Transverse colon (tissue), 4 donors: ENCODE measurements around the gene HLA-G. TPM values are rescaled to one million over a fixed set of nuclear protein-coding genes. Genes with fewer than 3 reads are reported as not detected.

Source experiments
- DNase-seq: peaks from one replicate; pipeline ENCODE4 v3.0.0-alpha.2; 2019
- H3K27ac ChIP-seq, 4 donors: fragments of 200-600 bp; sonication (generic); 2 replicates each; pipeline ENCODE4 v1.5.1; 2016 to 2018; ENCODE audit warnings: inconsistent platforms in 4 of 4
- H3K27me3 ChIP-seq: fragments of 200-600 bp; sonication (generic); 2 replicates; pipeline ENCODE4 v1.5.1; 2017; ENCODE audit warnings: inconsistent platforms
- H3K36me3 ChIP-seq, 4 donors: fragments of 200-600 bp; sonication (generic); 2 replicates each; pipeline ENCODE4 v1.5.1; 2017 to 2019; ENCODE audit warnings: inconsistent platforms in 4 of 4
- H3K4me1 ChIP-seq, 4 donors: fragments of 200-600 bp; sonication (generic); 2 replicates each; pipeline ENCODE4 v1.5.1; 2017 to 2020; ENCODE audit warnings: inconsistent platforms in 4 of 4
- H3K4me3 ChIP-seq, 4 donors: fragments of 200-600 bp; sonication (generic); 1 replicate in 1 of 4; 2 replicates in 3 of 4; pipeline versions ENCODE4 v1.5.1 to v1.6.1; 2017 to 2019; ENCODE audit warnings: inconsistent platforms in 4 of 4
- H3K9me3 ChIP-seq, 2 donors: fragments of 200-600 bp; sonication (generic); 2 replicates each; pipeline ENCODE4 v1.5.1; 2017 to 2019; ENCODE audit warnings: inconsistent platforms in 2 of 2
- EP300 ChIP-seq: sonication (generic); formaldehyde crosslinking; IDR thresholded peaks from one replicate; pipeline ENCODE4 v1.6.1; 2017; ENCODE audit warnings: antibody characterized with exemption, low read depth
- POLR2A ChIP-seq: fragments of 450-650 bp; IDR thresholded peaks from one replicate; pipeline ENCODE4 v1.6.1; 2016; ENCODE audit warnings: antibody characterized with exemption, mild to moderate bottlenecking, moderate library complexity
- POLR2AphosphoS5 ChIP-seq, 3 donors: sonication (generic); formaldehyde crosslinking; IDR thresholded peaks; one replicate each; pipeline ENCODE4 v1.6.1; 2016; ENCODE audit warnings: antibody characterized with exemption in 3 of 3
- WGBS, 2 donors: methylation state at CpG; one replicate each; pipeline ENCODE4 v1.1.5; 2018; ENCODE audit warnings: low coverage in 1 of 2; 5-methylcytosine and 5-hydroxymethylcytosine counted together
- in situ Hi-C, 4 donors: fragments of 200-750 bp; cut with MboI; loops; one replicate each; pipeline versions ENCODE4 v1.15.0 to v1.15.1; 2017; ENCODE audit warnings: low sequenced_read_pairs in 3 of 4, low pct_ligation_motif_present in 1 of 4, low pct_unique_long_range_greater_than_20kb in 1 of 4
- intact Hi-C: fragments of 100-400 bp; cut with DNase I; formaldehyde crosslinking; loops from one replicate; pipeline ENCODE4 v1.15.1; 2023; ENCODE audit warnings: low total_unique reads
- total RNA-seq, 4 donors: library from RNA; depleted of rRNA; stranded (reverse); fragments of >200 nt; gene quantifications; one replicate each; pipeline ENCODE4 v1.1.0, GENCODE V29; 2016
- TF ChIP-seq, protein P1 (sequence below), 5 experiments: fragments of 200-600 bp in 3 of 5; fragments of 450-650 bp in 2 of 5; sonication (generic) in 3 of 5; IDR thresholded peaks; 1 replicate in 2 of 5; 2 replicates in 3 of 5; pipeline ENCODE4 v1.5.1; 2016 to 2017; ENCODE audit warnings: antibody characterized with exemption in 5 of 5, inconsistent platforms in 3 of 5, mild to moderate bottlenecking in 2 of 5, moderate library complexity in 1 of 5

Gene HLA-G
- total RNA-seq, 4 donors from 2014 or later, result not detected

DNA sequence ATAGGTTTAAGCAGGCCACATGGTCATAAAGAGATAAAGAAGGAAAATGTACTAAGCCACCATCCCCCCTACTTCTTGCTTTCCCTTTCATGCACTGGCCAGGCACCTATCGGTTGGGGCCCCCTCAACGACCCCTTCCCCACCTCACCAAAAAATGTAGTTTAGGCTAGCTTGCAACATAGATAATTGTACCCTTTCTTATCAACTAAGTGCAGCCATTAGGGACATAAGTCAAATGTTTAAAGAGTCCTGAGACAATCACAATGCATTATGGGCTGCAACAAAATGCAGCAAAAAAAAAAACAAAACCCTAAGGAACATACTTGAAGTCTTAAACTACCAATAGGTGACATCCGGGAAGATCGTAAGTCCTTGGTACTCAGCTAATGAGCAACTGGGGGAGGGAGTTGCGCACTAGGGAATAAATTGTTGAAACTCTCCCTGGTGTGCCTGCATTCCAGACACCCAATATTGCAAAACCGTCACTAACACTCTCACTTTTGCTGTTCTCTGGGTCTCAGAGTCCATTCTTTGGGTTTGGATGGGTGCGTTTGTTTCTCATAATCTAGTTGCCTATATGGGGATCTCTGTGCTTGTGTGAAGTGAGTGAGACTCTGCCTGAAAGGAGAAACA lies 12.4 kb upstream of the HLA-G start:
- in situ Hi-C loops (no loop called here), intact Hi-C loops (no loop called here)

DNA sequence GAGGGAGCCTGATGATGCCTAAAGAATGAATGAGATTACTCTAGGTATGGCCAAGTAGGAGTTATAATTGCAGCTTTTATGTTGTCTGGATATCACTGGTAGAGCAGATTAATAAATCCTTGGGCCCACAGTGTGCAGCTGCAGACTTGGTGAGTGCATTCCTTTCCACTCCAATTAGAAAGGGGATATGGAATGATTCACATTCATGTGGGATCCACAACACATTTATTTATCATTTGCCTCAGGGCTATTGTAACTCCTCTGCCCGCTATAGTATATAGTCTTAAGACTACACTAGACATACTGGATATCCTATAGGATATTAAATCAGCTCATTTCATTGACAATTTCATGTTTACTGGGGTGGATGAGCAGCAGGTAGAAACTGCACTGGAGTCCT lies 11.6 kb upstream of the HLA-G start:
- DNase-seq, result no peak
- 68 to 83% methylated on average over 1 of the region's 1 CpG for WGBS, 2 donors
- Histone ChIP-seq H3K4me1 (no peaks in the 10 kb centered on the region), H3K36me3 (no peaks in the 10 kb centered on the region), H3K27me3 (no peaks in the 10 kb centered on the region), H3K27ac (no peak overlapping the region), H3K4me3 (no peak overlapping the region), H3K9me3 (no peaks in the 10 kb centered on the region)
- TF ChIP-seq POLR2A (no peak), POLR2AphosphoS5 (IDR thresholded peaks at IDR 0.05) (no peak)
- in situ Hi-C loops (no loop called here), intact Hi-C loops (no loop called here)

More for the DNA sequence above, 12.4 kb upstream of the HLA-G start:
- no peaks in the 10 kb centered on the region for H3K36me3 ChIP-seq
- H3K9me3 ChIP-seq, result no peaks in the 10 kb centered on the region
- WGBS, 2 donors, result 79% methylated on average over 5 to 7 of the region's 7 CpGs
- no peaks in the 10 kb centered on the region for H3K27me3 ChIP-seq
- DNase-seq, result no peak
- no peak overlapping the region for H3K4me3 ChIP-seq
- H3K4me1 ChIP-seq, result no peaks in the 10 kb centered on the region
- H3K27ac ChIP-seq, result no peak overlapping the region
- TF ChIP-seq EP300 (no peak), POLR2AphosphoS5 (IDR thresholded peaks at IDR 0.05) (no peak), POLR2A (no peak)
- TF ChIP-seq, protein P1, sequence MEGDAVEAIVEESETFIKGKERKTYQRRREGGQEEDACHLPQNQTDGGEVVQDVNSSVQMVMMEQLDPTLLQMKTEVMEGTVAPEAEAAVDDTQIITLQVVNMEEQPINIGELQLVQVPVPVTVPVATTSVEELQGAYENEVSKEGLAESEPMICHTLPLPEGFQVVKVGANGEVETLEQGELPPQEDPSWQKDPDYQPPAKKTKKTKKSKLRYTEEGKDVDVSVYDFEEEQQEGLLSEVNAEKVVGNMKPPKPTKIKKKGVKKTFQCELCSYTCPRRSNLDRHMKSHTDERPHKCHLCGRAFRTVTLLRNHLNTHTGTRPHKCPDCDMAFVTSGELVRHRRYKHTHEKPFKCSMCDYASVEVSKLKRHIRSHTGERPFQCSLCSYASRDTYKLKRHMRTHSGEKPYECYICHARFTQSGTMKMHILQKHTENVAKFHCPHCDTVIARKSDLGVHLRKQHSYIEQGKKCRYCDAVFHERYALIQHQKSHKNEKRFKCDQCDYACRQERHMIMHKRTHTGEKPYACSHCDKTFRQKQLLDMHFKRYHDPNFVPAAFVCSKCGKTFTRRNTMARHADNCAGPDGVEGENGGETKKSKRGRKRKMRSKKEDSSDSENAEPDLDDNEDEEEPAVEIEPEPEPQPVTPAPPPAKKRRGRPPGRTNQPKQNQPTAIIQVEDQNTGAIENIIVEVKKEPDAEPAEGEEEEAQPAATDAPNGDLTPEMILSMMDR (IDR thresholded peaks at IDR 0.05), result no peak

DNA sequence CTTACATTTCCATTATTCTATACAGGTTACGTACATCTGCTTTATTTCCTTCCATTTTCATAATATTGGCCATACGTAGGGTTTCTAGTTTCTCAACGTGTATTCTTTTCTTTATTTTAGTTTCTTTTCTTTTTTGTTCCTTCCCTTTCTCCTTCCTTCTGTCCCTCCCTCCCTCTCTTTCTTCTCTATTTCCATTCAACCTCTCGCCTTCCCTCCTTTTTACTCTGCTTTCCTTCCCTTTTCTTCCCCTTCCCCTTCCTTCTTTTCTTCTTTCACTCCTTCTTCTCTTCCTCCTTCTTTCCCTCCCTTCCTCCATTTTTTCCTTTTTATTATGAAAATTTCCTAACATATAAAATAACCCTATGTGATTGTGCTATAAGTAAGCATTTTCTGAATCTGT lies 8.7 kb upstream of the HLA-G start:
- H3K27ac ChIP-seq, result no peak overlapping the region
- DNase-seq, result no peak
- WGBS, 2 donors, result 84 to 89% methylated on average over 3 to 4 of the region's 4 CpGs
- intact Hi-C loops, result no loop called here
- no peaks in the 10 kb centered on the region for H3K9me3 ChIP-seq
- no peaks in the 10 kb centered on the region for H3K4me1 ChIP-seq
- TF ChIP-seq POLR2A, result no peak
- no peak for TF ChIP-seq POLR2AphosphoS5 (IDR thresholded peaks at IDR 0.05)
- no peak for TF ChIP-seq EP300
- TF ChIP-seq, protein P1 (IDR thresholded peaks at IDR 0.05), result no peak
- H3K4me3 ChIP-seq, result no peak overlapping the region
- peaks cover 12% of the 10 kb centered on the region for H3K27me3 ChIP-seq
- H3K36me3 ChIP-seq, result no peaks in the 10 kb centered on the region
- in situ Hi-C loops, result no loop called here

DNA sequence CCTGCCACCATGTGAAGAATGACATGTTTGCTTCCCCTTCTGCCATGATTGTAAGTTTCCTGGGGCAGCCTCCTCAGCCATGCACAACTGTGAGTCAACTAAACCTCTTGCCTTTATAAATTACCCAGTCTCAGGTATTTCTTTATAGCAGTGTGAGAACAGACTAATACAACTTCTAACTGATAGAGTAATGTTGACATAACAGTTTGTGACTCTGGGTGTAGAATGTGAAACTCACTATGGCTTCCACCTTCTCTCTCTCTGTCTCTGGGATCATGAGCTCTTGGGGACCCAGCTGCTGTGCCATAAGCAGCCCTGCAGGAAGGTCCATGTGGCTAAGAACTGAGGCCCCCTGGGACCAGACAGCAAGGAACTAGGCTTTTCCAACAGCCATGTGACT lies 3.5 kb upstream of the HLA-G start:
- H3K36me3 ChIP-seq, result no peaks in the 10 kb centered on the region
- H3K27me3 ChIP-seq, result peaks cover 41% of the 10 kb centered on the region
- H3K27ac ChIP-seq, result no peak overlapping the region
- peaks cover 0 to 11% (median 10%) of the 10 kb centered on the region in 4 donors for H3K4me1 ChIP-seq
- TF ChIP-seq POLR2AphosphoS5 (IDR thresholded peaks at IDR 0.05) (no peak), EP300 (no peak), POLR2A (no peak)
- TF ChIP-seq, protein P1 (IDR thresholded peaks at IDR 0.05), result no peak
- DNase-seq, result no peak
- no peak overlapping the region for H3K4me3 ChIP-seq
- H3K9me3 ChIP-seq, result no peaks in the 10 kb centered on the region
- in situ Hi-C loops, result no loop called here
- intact Hi-C loops, result no loop called here

DNA sequence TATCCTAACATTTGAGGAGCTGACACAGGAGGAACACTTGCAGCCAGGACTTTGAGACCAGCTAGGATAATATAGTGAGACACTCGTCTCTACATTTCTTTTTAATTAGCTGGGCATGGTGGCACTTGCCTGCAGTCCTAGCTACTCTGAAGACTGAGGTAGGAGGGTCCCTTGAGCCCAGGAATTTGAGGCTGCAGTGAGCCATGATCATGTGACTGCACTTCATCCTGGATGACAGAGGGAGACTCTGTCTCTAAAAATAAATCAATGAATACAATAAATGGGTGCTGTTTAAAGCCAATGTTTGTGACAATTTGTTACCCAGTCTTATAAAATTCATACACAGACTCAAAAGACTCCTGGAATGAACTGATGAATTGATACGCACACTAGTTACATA lies 1.8 kb upstream of the HLA-G start:
- H3K4me3 ChIP-seq, result no peak overlapping the region
- intact Hi-C loops (no loop called here), in situ Hi-C loops (loop anchor here in 3 of 4 donors (25.0 kb wide), 2 partner anchors 89 to 114 kb away; partner anchors contain the start of gene HLA-F (in 1 of the 3))
- TF ChIP-seq POLR2A (no peak), POLR2AphosphoS5 (IDR thresholded peaks at IDR 0.05) (no peak), EP300 (no peak)
- TF ChIP-seq, protein P1 (IDR thresholded peaks at IDR 0.05), result no peak
- DNase-seq, result no peak
- no peaks in the 10 kb centered on the region for H3K36me3 ChIP-seq
- H3K27me3 ChIP-seq, result peaks cover 51% of the 10 kb centered on the region
- no peaks in the 10 kb centered on the region for H3K9me3 ChIP-seq
- H3K4me1 ChIP-seq, result peaks cover 0 to 11% (median 10%) of the 10 kb centered on the region in 4 donors
- H3K27ac ChIP-seq, result no peak overlapping the region
- 70 to 94% methylated on average over 1 to 2 of the region's 2 CpGs for WGBS, 2 donors
